Measurements from ENCODE around the gene GSK3A. TPM values are rescaled to one million over a fixed set of nuclear protein-coding genes. Genes with fewer than 3 reads are reported as not detected.

Gene GSK3A
- total and polyA plus RNA-seq, 2 of the 8 experiments (the other 6 are each of a cell fraction or from before 2014, with no cell fraction given) = 55.3 to 84.0 TPM

GRCh38 chr19:42248270-42249148 lies 6.1 kb upstream of the GSK3A start:
- Histone ChIP-seq H3K36me3 (ENCODE audit: control insufficient read depth in 2 of 4, insufficient read depth in 4 of 4, low read length in 3 of 4) (peaks cover 0 to 20% (median 4%) of the 10 kb centered on the region in 4 experiments; a peak in 4 of 8 replicates), H3K9ac (replicated peaks in 1 of 4; ENCODE audit: extremely low read depth in 1 of 4, low read depth in 3 of 4, low read length in 3 of 4) (no peak overlapping the region), H2BK120ac (replicated peaks; ENCODE audit: low read depth, low read length) (no peak overlapping the region), H3K56ac (replicated peaks; ENCODE audit: insufficient read length, low read depth, low read length) (no peak overlapping the region), H2BK15ac (ENCODE audit: low read length) (no peak overlapping the region), H3K79me2 (ENCODE audit: control insufficient read depth in 1 of 2, insufficient read depth in 2 of 2, low read length in 2 of 2) (peaks cover 4 to 33% of the 10 kb centered on the region in 2 experiments; a peak in 3 of 4 replicates), H3K23me2 (ENCODE audit: low read depth, low read length) (peaks cover 9% of the 10 kb centered on the region), H3K27ac (ENCODE audit: low read depth, low read length) (no peak overlapping the region), H3K4me3 (ENCODE audit: extremely low read depth in 1 of 4, insufficient read depth in 2 of 4, low read depth in 3 of 4, low read length in 4 of 4) (no peak overlapping the region), H2BK12ac (ENCODE audit: low read depth, low read length) (no peak overlapping the region), H2BK5ac (ENCODE audit: low read depth, low read length) (no peak overlapping the region), H3K4me1 (replicated peaks in 1 of 4; ENCODE audit: control insufficient read depth in 3 of 4, insufficient read depth in 4 of 4, low read length in 3 of 4) (peaks cover 14 to 33% (median 23%) of the 10 kb centered on the region in 4 experiments), H3K27me3 (replicated peaks in 1 of 4; ENCODE audit: control insufficient read depth in 3 of 4, extremely low read depth in 1 of 4, insufficient read depth in 3 of 4, low read length in 3 of 4) (no peaks in the 10 kb centered on the region), H4K8ac (ENCODE audit: extremely low read depth, insufficient read depth, low read length) (no peak overlapping the region; the same call in 1 of the 2 replicates), H3K4me2 (ENCODE audit: insufficient read depth in 1 of 2, low read depth in 2 of 2, low read length in 2 of 2) (no peak overlapping the region), H2BK20ac (ENCODE audit: low read length) (no peak overlapping the region), H4K5ac (ENCODE audit: insufficient read length, low read depth, low read length) (no peak overlapping the region), H2AK5ac (ENCODE audit: low read depth, low read length) (no peak overlapping the region), H3K23ac (ENCODE audit: insufficient read length) (no peak overlapping the region), H4K20me1 (replicated peaks in 1 of 2; ENCODE audit: control insufficient read depth in 1 of 2, insufficient read depth in 2 of 2, low read length in 2 of 2) (peaks cover 6 to 19% of the 10 kb centered on the region in 2 experiments), H3K14ac (ENCODE audit: insufficient read length) (no peak overlapping the region), H4K91ac (replicated peaks; ENCODE audit: insufficient read length, low read length) (no peak overlapping the region), H2AFZ (ENCODE audit: low read length) (no peak overlapping the region), H3K18ac (ENCODE audit: extremely low read depth, low read length) (no peak overlapping the region), H3K79me1 (ENCODE audit: low read depth, low read length) (peaks cover 15% of the 10 kb centered on the region), H3K4ac (replicated peaks; ENCODE audit: insufficient read length, low read depth, low read length) (no peak overlapping the region), H3K9me3 (ENCODE audit: insufficient read depth in 2 of 2, low read depth in 1 of 2, low read length in 1 of 2) (no peaks in the 10 kb centered on the region)
- CTCF ChIA-PET (ENCODE audit: partially characterized antibody) = interaction anchor here (0.5 to 11.8 kb wide), 5 partner anchors 11 to 73 kb away, joined by 3 to 260 read pairs (median 75); partner anchors contain the start of gene ERF
- FAIRE-seq (no peak), DNase-seq (ENCODE audit: low read depth in 1 of 2, low spot score in 2 of 2) (no peak)
- TF ChIP-seq ASH2L (IDR thresholded peaks at IDR 0.05; ENCODE audit: low read length) = no peak
- TF ChIP-seq ATF3 (IDR thresholded peaks at IDR 0.05; ENCODE audit: insufficient read depth, low read depth, low read length) = no peak
- no peak for TF ChIP-seq CEBPB (IDR thresholded peaks at IDR 0.05; ENCODE audit: low read depth, low read length)
- TF ChIP-seq ZNF274 (IDR thresholded peaks at IDR 0.05; ENCODE audit: borderline replicate concordance, extremely low read depth, low read length) = no peak
- no peak for TF ChIP-seq POLR2AphosphoS5 (IDR thresholded peaks at IDR 0.05; ENCODE audit: low read depth, low read length)
- no peak for TF ChIP-seq SP4 (IDR thresholded peaks at IDR 0.05; ENCODE audit: low read length)
- no peak for TF ChIP-seq TBP (IDR thresholded peaks at IDR 0.05; ENCODE audit: low read depth, low read length)
- no peak for TF ChIP-seq CBX5 (IDR thresholded peaks at IDR 0.05; ENCODE audit: low read depth, low read length)
- WGBS, 2 experiments (ENCODE audit: extremely low coverage in 1 of 2, insufficient coverage in 1 of 2, insufficient read length in 1 of 2, insufficient replicate concordance in 2 of 2, low coverage in 1 of 2, low lambda C conversion rate in 2 of 2, missing lambda C conversion rate in 1 of 2) = 90% methylated on average over 29 of the region's 41 CpGs; no CpG with 5 or more reads in 1 of the 2 experiments
- POLR2A ChIA-PET (ENCODE audit: partially characterized antibody) = interaction anchor here (0.8 to 7.0 kb wide), 8 partner anchors 9 to 152 kb away, joined by 3 to 68 read pairs (median 4); partner anchors contain the start of gene ZNF526
